Measurements from ENCODE around the gene PRICKLE1.

The PRICKLE1 gene

GRCh38 chr12:42409471-42409870, 180.1 kb downstream of the PRICKLE1 start:
- H3K27ac ChIP-seq = no peak overlapping the region
- no peak for DNase-seq (ENCODE audit: low spot score)
- TF ChIP-seq, protein P1, sequence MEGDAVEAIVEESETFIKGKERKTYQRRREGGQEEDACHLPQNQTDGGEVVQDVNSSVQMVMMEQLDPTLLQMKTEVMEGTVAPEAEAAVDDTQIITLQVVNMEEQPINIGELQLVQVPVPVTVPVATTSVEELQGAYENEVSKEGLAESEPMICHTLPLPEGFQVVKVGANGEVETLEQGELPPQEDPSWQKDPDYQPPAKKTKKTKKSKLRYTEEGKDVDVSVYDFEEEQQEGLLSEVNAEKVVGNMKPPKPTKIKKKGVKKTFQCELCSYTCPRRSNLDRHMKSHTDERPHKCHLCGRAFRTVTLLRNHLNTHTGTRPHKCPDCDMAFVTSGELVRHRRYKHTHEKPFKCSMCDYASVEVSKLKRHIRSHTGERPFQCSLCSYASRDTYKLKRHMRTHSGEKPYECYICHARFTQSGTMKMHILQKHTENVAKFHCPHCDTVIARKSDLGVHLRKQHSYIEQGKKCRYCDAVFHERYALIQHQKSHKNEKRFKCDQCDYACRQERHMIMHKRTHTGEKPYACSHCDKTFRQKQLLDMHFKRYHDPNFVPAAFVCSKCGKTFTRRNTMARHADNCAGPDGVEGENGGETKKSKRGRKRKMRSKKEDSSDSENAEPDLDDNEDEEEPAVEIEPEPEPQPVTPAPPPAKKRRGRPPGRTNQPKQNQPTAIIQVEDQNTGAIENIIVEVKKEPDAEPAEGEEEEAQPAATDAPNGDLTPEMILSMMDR (conservative IDR thresholded peaks at IDR 0.05; ENCODE audit: low read depth) = no peak
- POLR2A ChIA-PET (ENCODE audit: low non-redundant PET) = no interaction called here
- CTCF ChIA-PET = no interaction called here

DNA sequence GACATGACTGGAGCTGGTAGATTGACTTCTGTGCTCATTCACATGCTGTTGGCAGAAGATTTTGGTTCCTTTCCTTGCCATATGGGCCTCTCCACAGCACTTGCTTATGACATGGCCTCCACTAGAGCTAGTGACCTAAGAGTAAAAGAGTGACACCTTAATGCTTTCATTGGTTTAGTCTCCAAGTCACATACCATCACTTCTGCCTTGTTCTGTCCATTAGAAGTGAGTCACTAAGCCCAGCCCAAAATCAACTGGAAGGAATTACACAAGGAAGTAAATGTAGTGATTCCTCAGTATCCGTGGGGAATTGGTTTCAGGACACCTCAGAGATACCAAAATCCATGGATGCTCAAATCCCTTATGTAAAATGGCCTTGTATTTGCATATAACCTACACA, 182.2 kb downstream of the PRICKLE1 start:
- no peak overlapping the region for H3K27ac ChIP-seq
- no peak for DNase-seq (ENCODE audit: low spot score)
- POLR2A ChIA-PET (ENCODE audit: low non-redundant PET) = no interaction called here
- TF ChIP-seq, protein P1 (conservative IDR thresholded peaks at IDR 0.05; ENCODE audit: low read depth) = no peak
- CTCF ChIA-PET = no interaction called here

Measured in RWPE1 (cell line).